Transverse colon (tissue), 4 donors: ENCODE measurements around the gene SPG11.

ENCODE experiments used
- EP300 ChIP-seq: sonication (generic); formaldehyde crosslinking; IDR thresholded peaks from one replicate; pipeline ENCODE4 v1.6.1; 2017; ENCODE audit warnings: antibody characterized with exemption, low read depth
- POLR2A ChIP-seq: fragments of 450-650 bp; IDR thresholded peaks from one replicate; pipeline ENCODE4 v1.6.1; 2016; ENCODE audit warnings: antibody characterized with exemption, mild to moderate bottlenecking, moderate library complexity
- POLR2AphosphoS5 ChIP-seq, 3 donors: sonication (generic); formaldehyde crosslinking; IDR thresholded peaks; one replicate each; pipeline ENCODE4 v1.6.1; 2016; ENCODE audit warnings: antibody characterized with exemption in 3 of 3
- TF ChIP-seq, protein P1 (sequence below), 5 experiments: fragments of 200-600 bp in 3 of 5; fragments of 450-650 bp in 2 of 5; sonication (generic) in 3 of 5; IDR thresholded peaks; 1 replicate in 2 of 5; 2 replicates in 3 of 5; pipeline ENCODE4 v1.5.1; 2016 to 2017; ENCODE audit warnings: antibody characterized with exemption in 5 of 5, inconsistent platforms in 3 of 5, mild to moderate bottlenecking in 2 of 5, moderate library complexity in 1 of 5

DNA sequence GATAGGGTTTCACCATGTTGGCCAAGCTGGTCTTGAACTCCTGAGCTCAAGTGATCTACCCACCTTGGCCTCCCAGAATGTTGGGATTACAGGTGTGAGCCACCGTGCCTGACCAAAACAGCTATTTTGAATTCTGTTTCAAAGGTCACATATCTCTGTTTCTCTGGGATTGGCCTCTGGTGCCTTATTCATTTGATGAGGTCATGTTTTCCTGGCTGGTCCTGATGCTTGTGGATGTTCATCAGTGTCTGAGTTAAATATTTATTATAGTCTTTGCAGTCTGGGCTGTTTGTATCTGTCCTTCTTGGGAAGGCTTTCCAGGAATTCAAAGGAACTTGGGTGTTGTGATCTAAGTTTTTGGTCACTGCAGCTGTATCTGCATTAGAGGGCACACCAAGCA is 42.5 kb upstream of the SPG11 start:
- TF ChIP-seq, protein P1, sequence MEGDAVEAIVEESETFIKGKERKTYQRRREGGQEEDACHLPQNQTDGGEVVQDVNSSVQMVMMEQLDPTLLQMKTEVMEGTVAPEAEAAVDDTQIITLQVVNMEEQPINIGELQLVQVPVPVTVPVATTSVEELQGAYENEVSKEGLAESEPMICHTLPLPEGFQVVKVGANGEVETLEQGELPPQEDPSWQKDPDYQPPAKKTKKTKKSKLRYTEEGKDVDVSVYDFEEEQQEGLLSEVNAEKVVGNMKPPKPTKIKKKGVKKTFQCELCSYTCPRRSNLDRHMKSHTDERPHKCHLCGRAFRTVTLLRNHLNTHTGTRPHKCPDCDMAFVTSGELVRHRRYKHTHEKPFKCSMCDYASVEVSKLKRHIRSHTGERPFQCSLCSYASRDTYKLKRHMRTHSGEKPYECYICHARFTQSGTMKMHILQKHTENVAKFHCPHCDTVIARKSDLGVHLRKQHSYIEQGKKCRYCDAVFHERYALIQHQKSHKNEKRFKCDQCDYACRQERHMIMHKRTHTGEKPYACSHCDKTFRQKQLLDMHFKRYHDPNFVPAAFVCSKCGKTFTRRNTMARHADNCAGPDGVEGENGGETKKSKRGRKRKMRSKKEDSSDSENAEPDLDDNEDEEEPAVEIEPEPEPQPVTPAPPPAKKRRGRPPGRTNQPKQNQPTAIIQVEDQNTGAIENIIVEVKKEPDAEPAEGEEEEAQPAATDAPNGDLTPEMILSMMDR (IDR thresholded peaks at IDR 0.05), result no peak
- TF ChIP-seq EP300 (no peak), POLR2A (no peak), POLR2AphosphoS5 (IDR thresholded peaks at IDR 0.05) (no peak)
